Liver (tissue), 9 donors: Measurements from ENCODE around the gene CLASP2. TPM values are rescaled to one million over a fixed set of nuclear protein-coding genes. Genes with fewer than 3 reads are reported as not detected.

Experiments used
- DNase-seq: peaks from one replicate; pipeline ENCODE4 v3.0.0-alpha.2; 2017; ENCODE audit warnings: low spot score
- H3K27ac ChIP-seq, 2 donors: one replicate each; pipeline ENCODE4 v1.7.0; 2013; ENCODE audit warnings: inconsistent platforms in 2 of 2, low read length in 2 of 2, control low read depth in 1 of 2, low read depth in 1 of 2, mild to moderate bottlenecking in 1 of 2
- H3K27me3 ChIP-seq, 4 donors: one replicate each; pipeline versions ENCODE4 v1.6.1 to v1.7.0; 2013; ENCODE audit warnings: low read length in 3 of 4, inconsistent platforms in 1 of 4, mild to moderate bottlenecking in 1 of 4, moderate library complexity in 1 of 4; ENCODE audit not compliant: control insufficient read depth in 4 of 4, insufficient read depth in 4 of 4
- H3K36me3 ChIP-seq, 4 donors: one replicate each; pipeline versions ENCODE4 v1.6.1 to v1.7.0; 2013; ENCODE audit warnings: low read length in 3 of 4, mild to moderate bottlenecking in 3 of 4, low read depth in 1 of 4, moderate library complexity in 1 of 4; ENCODE audit not compliant: control insufficient read depth in 4 of 4, insufficient read depth in 3 of 4
- H3K4me1 ChIP-seq, 4 donors: one replicate each; pipeline versions ENCODE4 v1.6.1 to v1.7.0; 2013; ENCODE audit warnings: low read length in 3 of 4, mild to moderate bottlenecking in 3 of 4, moderate library complexity in 1 of 4; ENCODE audit not compliant: control insufficient read depth in 4 of 4, insufficient read depth in 4 of 4
- H3K4me3 ChIP-seq, 3 donors: one replicate each; pipeline versions ENCODE4 v1.6.1 to v1.7.0; 2013; ENCODE audit warnings: low read length in 3 of 3, control low read depth in 1 of 3, low read depth in 1 of 3, mild to moderate bottlenecking in 1 of 3
- H3K9ac ChIP-seq, 2 donors: one replicate each; pipeline ENCODE4 v1.7.0; 2013; ENCODE audit warnings: low read length in 2 of 2, mild to moderate bottlenecking in 2 of 2, moderate library complexity in 2 of 2, control low read depth in 1 of 2, low read depth in 1 of 2
- H3K9me3 ChIP-seq, 4 donors: one replicate each; pipeline versions ENCODE4 v1.6.1 to v1.7.0; 2013; ENCODE audit warnings: low read length in 3 of 4; ENCODE audit not compliant: control insufficient read depth in 4 of 4
- EGR1 ChIP-seq, 2 donors: IDR thresholded peaks; 2 replicates each; pipeline ENCODE4 v1.6.1; 2016 to 2018; ENCODE audit warnings: antibody characterized with exemption in 2 of 2, low read depth in 2 of 2
- FOXA1 ChIP-seq: IDR thresholded peaks from 2 replicates; pipeline ENCODE4 v1.6.1; 2016; ENCODE audit warnings: antibody characterized with exemption
- HNF4A ChIP-seq, 2 donors: conservative IDR thresholded peaks; 2 replicates each; pipeline ENCODE4 v1.6.1; 2016; ENCODE audit warnings: antibody characterized with exemption in 2 of 2, mild to moderate bottlenecking in 2 of 2
- NR2F2 ChIP-seq: IDR thresholded peaks from 2 replicates; pipeline ENCODE4 v1.6.1; 2016; ENCODE audit warnings: antibody characterized with exemption
- RAD21 ChIP-seq, 2 donors: IDR thresholded peaks; 2 replicates each; pipeline ENCODE4 v1.6.1; 2016; ENCODE audit warnings: antibody characterized with exemption in 2 of 2, mild to moderate bottlenecking in 2 of 2
- RXRA ChIP-seq, 2 donors: IDR thresholded peaks; 2 replicates each; pipeline ENCODE4 v1.6.1; 2017 to 2018; ENCODE audit warnings: antibody characterized with exemption in 2 of 2, mild to moderate bottlenecking in 1 of 2
- SP1 ChIP-seq: IDR thresholded peaks from 2 replicates; pipeline ENCODE4 v1.6.1; 2018; ENCODE audit warnings: antibody characterized with exemption, mild to moderate bottlenecking
- YY1 ChIP-seq: IDR thresholded peaks from 2 replicates; pipeline ENCODE4 v1.6.1; 2016; ENCODE audit warnings: antibody characterized with exemption, mild to moderate bottlenecking
- WGBS: extraction: QIAGEN DNeasy Blood & Tissue Kit; methylation state at CpG from one replicate; pipeline ENCODE4 v1.1.7; 2013; 5-methylcytosine and 5-hydroxymethylcytosine counted together
- polyA plus RNA-seq, 2 donors: library from polyadenylated mRNA; stranded (reverse) in 1 of 2; unstranded in 1 of 2; fragments of 200-250 nt in 1 of 2; fragments of >200 nt in 1 of 2; fragmentation: Nextera tagmentation in 1 of 2; extraction: Ambion mirVana in 1 of 2; gene quantifications; one replicate each; pipeline versions ENCODE4 v1.2.1 to v1.2.3, GENCODE V29; 2013 to 2015
- total RNA-seq, 2 donors: library from RNA; depleted of rRNA; stranded (reverse); fragments of >200 nt; gene quantifications; one replicate each; pipeline ENCODE4 v1.2.3, GENCODE V29; 2014
- TF ChIP-seq, protein P1 (sequence below): IDR thresholded peaks from 2 replicates; pipeline ENCODE4 v1.6.1; 2016; ENCODE audit warnings: antibody characterized with exemption
- TF ChIP-seq, protein P2 (sequence below): fragments of 150-350 bp; IDR thresholded peaks from 2 replicates; pipeline ENCODE4 v1.5.1; 2017; ENCODE audit warnings: improper control_type of control experiment, low read depth, low read length; ENCODE audit not compliant: missing input control
- TF ChIP-seq, protein P3 (sequence below): IDR thresholded peaks from 2 replicates; pipeline ENCODE4 v1.6.1; 2016; ENCODE audit warnings: antibody characterized with exemption, mild to moderate bottlenecking
- TF ChIP-seq, protein P4 (sequence below): IDR thresholded peaks from 2 replicates; pipeline ENCODE4 v1.6.1; 2016; ENCODE audit warnings: antibody characterized with exemption
- TF ChIP-seq, protein P5 (sequence below): IDR thresholded peaks from 2 replicates; pipeline ENCODE4 v1.6.1; 2016; ENCODE audit warnings: antibody characterized with exemption
- donor health status: healthy.
- donor health status: healthy.
- donor health status: healthy.
- donor health status: healthy.
- donor health status: healthy.

Gene CLASP2
- total and polyA plus RNA-seq, 4 donors, result 3.7 to 27.6 (median 17.3) TPM

DNA sequence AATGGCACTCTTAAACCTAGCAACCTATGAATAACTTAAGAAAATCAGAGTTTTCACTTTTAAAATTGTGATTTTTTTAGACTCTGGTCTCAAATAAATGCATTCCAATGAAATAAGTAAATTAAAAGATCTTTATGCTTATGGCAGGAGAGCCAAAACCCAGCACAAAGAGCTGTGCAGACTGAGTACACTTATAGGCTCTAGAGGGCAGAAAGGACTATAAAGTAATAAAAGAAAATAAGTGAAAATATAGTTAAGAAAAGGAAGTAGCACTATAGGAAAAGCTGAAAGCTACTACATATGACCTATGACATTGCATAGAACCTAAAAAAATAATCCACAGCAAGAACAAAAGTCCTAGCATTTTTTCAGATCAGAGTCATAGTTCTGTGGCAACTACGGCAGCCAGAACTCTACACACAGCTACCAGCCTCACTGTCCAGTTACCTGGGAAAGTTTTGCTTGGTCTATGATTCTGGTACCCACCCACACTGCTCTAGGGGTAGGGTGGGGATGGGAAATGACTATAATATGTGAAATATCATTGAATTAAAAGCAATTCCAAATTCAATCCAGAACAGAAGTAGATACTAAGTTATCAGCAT, 30.5 kb downstream of the CLASP2 start (continued):
- TF ChIP-seq RAD21 (IDR thresholded peaks at IDR 0.05), result no peak
- TF ChIP-seq HNF4A (conservative IDR thresholded peaks at IDR 0.05), result no peak
- TF ChIP-seq EGR1 (IDR thresholded peaks at IDR 0.05; ENCODE audit: low read depth in 2 of 2), result no peak
- TF ChIP-seq SP1, result no peak

DNA sequence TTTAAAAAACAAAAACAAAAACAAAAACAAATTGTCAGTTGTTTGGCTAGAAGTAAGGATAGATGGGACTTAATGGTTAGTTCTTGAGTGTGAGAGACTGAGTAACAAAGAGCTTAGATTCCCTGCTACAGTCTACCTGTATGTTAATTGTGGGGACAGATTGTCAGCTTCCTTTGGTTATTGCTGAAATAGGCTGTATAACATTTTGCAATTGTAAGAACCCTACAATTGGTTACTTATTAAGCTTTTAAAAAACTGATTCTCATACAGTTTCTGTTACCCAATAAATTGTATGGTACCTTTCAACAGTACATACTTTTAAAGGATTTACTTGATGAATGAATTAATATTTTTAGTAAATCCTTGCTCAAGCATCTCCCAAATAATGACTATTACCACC, 35.3 kb downstream of the CLASP2 start:
- no peak for DNase-seq
- TF ChIP-seq EGR1 (IDR thresholded peaks at IDR 0.05; ENCODE audit: low read depth in 2 of 2), result no peak
- no peak for TF ChIP-seq FOXA1
- TF ChIP-seq, protein P1, sequence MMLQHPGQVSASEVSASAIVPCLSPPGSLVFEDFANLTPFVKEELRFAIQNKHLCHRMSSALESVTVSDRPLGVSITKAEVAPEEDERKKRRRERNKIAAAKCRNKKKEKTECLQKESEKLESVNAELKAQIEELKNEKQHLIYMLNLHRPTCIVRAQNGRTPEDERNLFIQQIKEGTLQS, result no peak
- TF ChIP-seq RXRA (IDR thresholded peaks at IDR 0.05), result no peak
- TF ChIP-seq, protein P2, sequence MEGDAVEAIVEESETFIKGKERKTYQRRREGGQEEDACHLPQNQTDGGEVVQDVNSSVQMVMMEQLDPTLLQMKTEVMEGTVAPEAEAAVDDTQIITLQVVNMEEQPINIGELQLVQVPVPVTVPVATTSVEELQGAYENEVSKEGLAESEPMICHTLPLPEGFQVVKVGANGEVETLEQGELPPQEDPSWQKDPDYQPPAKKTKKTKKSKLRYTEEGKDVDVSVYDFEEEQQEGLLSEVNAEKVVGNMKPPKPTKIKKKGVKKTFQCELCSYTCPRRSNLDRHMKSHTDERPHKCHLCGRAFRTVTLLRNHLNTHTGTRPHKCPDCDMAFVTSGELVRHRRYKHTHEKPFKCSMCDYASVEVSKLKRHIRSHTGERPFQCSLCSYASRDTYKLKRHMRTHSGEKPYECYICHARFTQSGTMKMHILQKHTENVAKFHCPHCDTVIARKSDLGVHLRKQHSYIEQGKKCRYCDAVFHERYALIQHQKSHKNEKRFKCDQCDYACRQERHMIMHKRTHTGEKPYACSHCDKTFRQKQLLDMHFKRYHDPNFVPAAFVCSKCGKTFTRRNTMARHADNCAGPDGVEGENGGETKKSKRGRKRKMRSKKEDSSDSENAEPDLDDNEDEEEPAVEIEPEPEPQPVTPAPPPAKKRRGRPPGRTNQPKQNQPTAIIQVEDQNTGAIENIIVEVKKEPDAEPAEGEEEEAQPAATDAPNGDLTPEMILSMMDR, result no peak
- TF ChIP-seq, protein P3, sequence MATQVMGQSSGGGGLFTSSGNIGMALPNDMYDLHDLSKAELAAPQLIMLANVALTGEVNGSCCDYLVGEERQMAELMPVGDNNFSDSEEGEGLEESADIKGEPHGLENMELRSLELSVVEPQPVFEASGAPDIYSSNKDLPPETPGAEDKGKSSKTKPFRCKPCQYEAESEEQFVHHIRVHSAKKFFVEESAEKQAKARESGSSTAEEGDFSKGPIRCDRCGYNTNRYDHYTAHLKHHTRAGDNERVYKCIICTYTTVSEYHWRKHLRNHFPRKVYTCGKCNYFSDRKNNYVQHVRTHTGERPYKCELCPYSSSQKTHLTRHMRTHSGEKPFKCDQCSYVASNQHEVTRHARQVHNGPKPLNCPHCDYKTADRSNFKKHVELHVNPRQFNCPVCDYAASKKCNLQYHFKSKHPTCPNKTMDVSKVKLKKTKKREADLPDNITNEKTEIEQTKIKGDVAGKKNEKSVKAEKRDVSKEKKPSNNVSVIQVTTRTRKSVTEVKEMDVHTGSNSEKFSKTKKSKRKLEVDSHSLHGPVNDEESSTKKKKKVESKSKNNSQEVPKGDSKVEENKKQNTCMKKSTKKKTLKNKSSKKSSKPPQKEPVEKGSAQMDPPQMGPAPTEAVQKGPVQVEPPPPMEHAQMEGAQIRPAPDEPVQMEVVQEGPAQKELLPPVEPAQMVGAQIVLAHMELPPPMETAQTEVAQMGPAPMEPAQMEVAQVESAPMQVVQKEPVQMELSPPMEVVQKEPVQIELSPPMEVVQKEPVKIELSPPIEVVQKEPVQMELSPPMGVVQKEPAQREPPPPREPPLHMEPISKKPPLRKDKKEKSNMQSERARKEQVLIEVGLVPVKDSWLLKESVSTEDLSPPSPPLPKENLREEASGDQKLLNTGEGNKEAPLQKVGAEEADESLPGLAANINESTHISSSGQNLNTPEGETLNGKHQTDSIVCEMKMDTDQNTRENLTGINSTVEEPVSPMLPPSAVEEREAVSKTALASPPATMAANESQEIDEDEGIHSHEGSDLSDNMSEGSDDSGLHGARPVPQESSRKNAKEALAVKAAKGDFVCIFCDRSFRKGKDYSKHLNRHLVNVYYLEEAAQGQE, result no peak
- TF ChIP-seq SP1, result peak; percentile 20
- TF ChIP-seq, protein P4, sequence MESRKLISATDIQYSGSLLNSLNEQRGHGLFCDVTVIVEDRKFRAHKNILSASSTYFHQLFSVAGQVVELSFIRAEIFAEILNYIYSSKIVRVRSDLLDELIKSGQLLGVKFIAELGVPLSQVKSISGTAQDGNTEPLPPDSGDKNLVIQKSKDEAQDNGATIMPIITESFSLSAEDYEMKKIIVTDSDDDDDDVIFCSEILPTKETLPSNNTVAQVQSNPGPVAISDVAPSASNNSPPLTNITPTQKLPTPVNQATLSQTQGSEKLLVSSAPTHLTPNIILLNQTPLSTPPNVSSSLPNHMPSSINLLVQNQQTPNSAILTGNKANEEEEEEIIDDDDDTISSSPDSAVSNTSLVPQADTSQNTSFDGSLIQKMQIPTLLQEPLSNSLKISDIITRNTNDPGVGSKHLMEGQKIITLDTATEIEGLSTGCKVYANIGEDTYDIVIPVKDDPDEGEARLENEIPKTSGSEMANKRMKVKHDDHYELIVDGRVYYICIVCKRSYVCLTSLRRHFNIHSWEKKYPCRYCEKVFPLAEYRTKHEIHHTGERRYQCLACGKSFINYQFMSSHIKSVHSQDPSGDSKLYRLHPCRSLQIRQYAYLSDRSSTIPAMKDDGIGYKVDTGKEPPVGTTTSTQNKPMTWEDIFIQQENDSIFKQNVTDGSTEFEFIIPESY, result no peak
- H3K9ac ChIP-seq, result no peak overlapping the region
- no peaks in the 10 kb centered on the region for H3K9me3 ChIP-seq
- no peak overlapping the region for H3K4me3 ChIP-seq
- no peaks in the 10 kb centered on the region for H3K27me3 ChIP-seq
- peaks cover 0 to 4% (median 2%) of the 10 kb centered on the region in 4 donors for H3K36me3 ChIP-seq
- H3K4me1 ChIP-seq, result peaks cover 0 to 6% (median 3%) of the 10 kb centered on the region in 4 donors
- H3K27ac ChIP-seq, result no peak overlapping the region

DNA sequence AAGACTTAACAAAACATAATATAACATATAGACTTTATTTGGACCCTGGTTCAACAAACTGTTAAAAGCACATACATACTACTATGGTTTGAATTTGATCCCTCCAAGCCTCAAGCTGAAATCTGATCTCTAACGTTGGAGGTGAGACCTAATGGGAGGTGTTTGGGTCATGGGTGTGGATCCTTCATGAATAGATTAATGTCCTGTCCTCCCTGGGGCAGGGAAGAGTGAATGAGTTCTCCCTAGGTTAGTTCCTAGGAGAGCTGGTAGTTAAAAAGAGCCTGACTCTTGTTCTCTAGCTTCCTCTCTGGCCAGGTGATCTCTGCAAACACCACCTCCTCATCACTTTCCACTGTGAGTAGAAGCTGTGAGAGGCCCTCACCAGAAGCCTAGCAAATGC, 36.4 kb downstream of the CLASP2 start:
- H3K27ac ChIP-seq, result no peak overlapping the region
- H3K4me1 ChIP-seq, result peaks cover 0 to 6% (median 3%) of the 10 kb centered on the region in 4 donors
- H3K9ac ChIP-seq, result no peak overlapping the region
- peaks cover 0 to 4% (median 2%) of the 10 kb centered on the region in 4 donors for H3K36me3 ChIP-seq
- DNase-seq, result no peak
- TF ChIP-seq YY1 (no peak), NR2F2 (no peak)
- TF ChIP-seq, protein P5, sequence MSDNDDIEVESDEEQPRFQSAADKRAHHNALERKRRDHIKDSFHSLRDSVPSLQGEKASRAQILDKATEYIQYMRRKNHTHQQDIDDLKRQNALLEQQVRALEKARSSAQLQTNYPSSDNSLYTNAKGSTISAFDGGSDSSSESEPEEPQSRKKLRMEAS, result no peak
- TF ChIP-seq, protein P1, result no peak
- H3K9me3 ChIP-seq, result no peaks in the 10 kb centered on the region
- no peak overlapping the region for H3K4me3 ChIP-seq
- no peaks in the 10 kb centered on the region for H3K27me3 ChIP-seq
- WGBS, result 60% methylated on average over 1 of the region's 1 CpG
